OCI-LY7 (cell line): ENCODE data around the gene SLIT3. TPM values are rescaled to one million over a fixed set of nuclear protein-coding genes. Genes with fewer than 3 reads are reported as not detected.

Experiments used
- BruUV-seq: library from RNA; stranded (reverse); fragments of 400-500 nt; replicated peaks from 2 replicates; lab custom pipeline; 2021; lab: Mats Ljungman, UMichigan
- CTCF ChIA-PET: fragments of 300-600 bp; sonication (Branson Sonifier 250); formaldehyde crosslinking; loops from one replicate; lab custom pipeline; 2022; ENCODE audit warnings: antibody characterized with exemption; ENCODE audit not compliant: unreplicated experiment; lab: Charles Lee
- POLR2A ChIA-PET: fragments of 300-600 bp; sonication (Branson Sonifier 250); formaldehyde crosslinking; loops from one replicate; lab custom pipeline; 2022; ENCODE audit warnings: antibody characterized with exemption; lab: Charles Lee
- DNase-seq: peaks from one replicate; pipeline ENCODE4 v3.0.0-alpha.2; 2015; ENCODE audit warnings: low spot score
- H2AFZ ChIP-seq: fragments of 200-600 bp; sonication (generic), shearing (Covaris generic); 2 replicates; pipeline ENCODE4 v1.6.1; 2014; ENCODE audit warnings: mild to moderate bottlenecking, antibody characterized with exemption, low read length, moderate library complexity
- H3K27ac ChIP-seq: fragments of 200-600 bp; sonication (generic); 2 replicates; pipeline ENCODE4 v1.5.1; 2014; ENCODE audit warnings: mixed run types, low read depth, mild to moderate bottlenecking, moderate library complexity, low read length, inconsistent platforms; ENCODE audit not compliant: poor library complexity, severe bottlenecking
- H3K36me3 ChIP-seq: fragments of 200-600 bp; sonication (generic); 2 replicates; pipeline ENCODE4 v1.6.1; 2014; ENCODE audit warnings: mild to moderate bottlenecking, antibody characterized with exemption, low read length, moderate library complexity, mixed read lengths; ENCODE audit not compliant: insufficient read depth
- H3K4me1 ChIP-seq: fragments of 200-600 bp; sonication (generic); 2 replicates; pipeline ENCODE4 v1.5.1; 2014; ENCODE audit warnings: mild to moderate bottlenecking, low read length; ENCODE audit not compliant: insufficient read depth, poor library complexity, severe bottlenecking
- H3K4me2 ChIP-seq: fragments of 200-600 bp; sonication (generic); 2 replicates; pipeline ENCODE4 v1.6.1; 2014; ENCODE audit warnings: mild to moderate bottlenecking, low read length
- H3K4me3 ChIP-seq: fragments of 200-600 bp; sonication (generic); 2 replicates; pipeline ENCODE4 v1.5.1; 2014; ENCODE audit warnings: mild to moderate bottlenecking, low read depth, low read length; ENCODE audit not compliant: poor library complexity, severe bottlenecking
- H3K79me2 ChIP-seq: fragments of 200-600 bp; sonication (generic); 2 replicates; pipeline ENCODE4 v1.6.1; 2016; ENCODE audit warnings: low read depth, mild to moderate bottlenecking, low read length, moderate library complexity, mixed read lengths; ENCODE audit not compliant: insufficient read depth
- H3K9me2 ChIP-seq: fragments of 200-600 bp; sonication (generic); 2 replicates; pipeline ENCODE4 v1.6.1; 2016; ENCODE audit warnings: mild to moderate bottlenecking, low read length, mixed read lengths; ENCODE audit not compliant: insufficient read depth
- H3K9me3 ChIP-seq: fragments of 200-600 bp; sonication (generic); 2 replicates; pipeline ENCODE4 v1.6.1; 2014; ENCODE audit warnings: mild to moderate bottlenecking, mixed run types, low read length, mixed read lengths
- H4K20me1 ChIP-seq: fragments of 200-600 bp; sonication (generic); 2 replicates; pipeline ENCODE4 v1.6.1; 2014; ENCODE audit warnings: mild to moderate bottlenecking, antibody characterized with exemption, low read length, moderate library complexity, mixed read lengths; ENCODE audit not compliant: insufficient read depth
- EZH2phosphoT487 ChIP-seq: fragments of 200-600 bp; sonication (generic); IDR thresholded peaks from 2 replicates; pipeline ENCODE4 v1.6.1; 2018; ENCODE audit warnings: low read depth, borderline replicate concordance, mild to moderate bottlenecking, mixed run types, antibody characterized with exemption, low read length, moderate library complexity, mixed read lengths
- intact Hi-C: fragments of 100-400 bp; cut with micrococcal nuclease; formaldehyde crosslinking; loops from one replicate; pipeline ENCODE4 v1.10.0; 2022; ENCODE audit not compliant: unreplicated experiment
- total RNA-seq, 2 experiments: library from RNA; depleted of rRNA in 1 of 2; stranded (reverse); fragments of >200 nt in 1 of 2; shearing (Covaris generic) in 1 of 2; gene quantifications; 2 replicates each; pipeline ENCODE4 v1.2.3, GENCODE V29; 2014 to 2022
- TF ChIP-seq, protein P1 (sequence below): fragments of 200-600 bp; sonication (generic); conservative IDR thresholded peaks from 2 replicates; pipeline ENCODE4 v1.5.1; 2014; ENCODE audit warnings: mild to moderate bottlenecking, antibody characterized with exemption, low read length, moderate library complexity, mixed read lengths

Gene SLIT3
- total RNA-seq, 2 experiments from 2014 or later = not detected

DNA sequence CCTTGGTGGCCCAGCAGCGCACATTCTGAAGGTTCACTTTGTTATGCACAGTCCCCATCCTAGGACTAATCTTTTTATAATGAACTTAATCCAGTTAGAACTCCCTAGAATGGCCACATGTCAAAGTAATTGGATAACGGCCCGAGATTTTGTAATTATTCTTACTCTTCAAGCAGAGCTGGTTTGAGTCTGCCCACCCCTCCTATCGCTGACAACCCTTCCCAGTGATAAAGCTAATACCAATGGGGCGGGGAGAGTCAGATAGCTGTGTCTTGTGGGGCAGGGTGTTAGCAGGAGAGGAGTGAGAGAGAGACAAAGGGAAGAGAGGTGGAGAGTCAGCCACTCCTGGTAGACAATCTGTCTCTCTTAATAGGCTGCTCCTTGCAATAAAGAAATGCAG lies 356.9 kb downstream of the SLIT3 start:
- H3K36me3 ChIP-seq = no peaks in the 10 kb centered on the region
- DNase-seq = no peak
- H3K9me3 ChIP-seq = no peaks in the 10 kb centered on the region
- H2AFZ ChIP-seq = no peak overlapping the region
- CTCF ChIA-PET = interaction anchor here (0.6 kb wide), 1 partner anchor 100 kb away, joined by 3 read pairs; no protein-coding TSS in a partner anchor
- no peak overlapping the region for H3K27ac ChIP-seq
- BruUV-seq = no TSS peak
- POLR2A ChIA-PET = no interaction called here
- TF ChIP-seq, protein P1, sequence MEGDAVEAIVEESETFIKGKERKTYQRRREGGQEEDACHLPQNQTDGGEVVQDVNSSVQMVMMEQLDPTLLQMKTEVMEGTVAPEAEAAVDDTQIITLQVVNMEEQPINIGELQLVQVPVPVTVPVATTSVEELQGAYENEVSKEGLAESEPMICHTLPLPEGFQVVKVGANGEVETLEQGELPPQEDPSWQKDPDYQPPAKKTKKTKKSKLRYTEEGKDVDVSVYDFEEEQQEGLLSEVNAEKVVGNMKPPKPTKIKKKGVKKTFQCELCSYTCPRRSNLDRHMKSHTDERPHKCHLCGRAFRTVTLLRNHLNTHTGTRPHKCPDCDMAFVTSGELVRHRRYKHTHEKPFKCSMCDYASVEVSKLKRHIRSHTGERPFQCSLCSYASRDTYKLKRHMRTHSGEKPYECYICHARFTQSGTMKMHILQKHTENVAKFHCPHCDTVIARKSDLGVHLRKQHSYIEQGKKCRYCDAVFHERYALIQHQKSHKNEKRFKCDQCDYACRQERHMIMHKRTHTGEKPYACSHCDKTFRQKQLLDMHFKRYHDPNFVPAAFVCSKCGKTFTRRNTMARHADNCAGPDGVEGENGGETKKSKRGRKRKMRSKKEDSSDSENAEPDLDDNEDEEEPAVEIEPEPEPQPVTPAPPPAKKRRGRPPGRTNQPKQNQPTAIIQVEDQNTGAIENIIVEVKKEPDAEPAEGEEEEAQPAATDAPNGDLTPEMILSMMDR = no peak
- no peak for TF ChIP-seq EZH2phosphoT487
- no peaks in the 10 kb centered on the region for H3K4me1 ChIP-seq
- no peaks in the 10 kb centered on the region for H3K79me2 ChIP-seq
- H3K4me2 ChIP-seq = no peak overlapping the region
- H3K4me3 ChIP-seq = no peak overlapping the region
- intact Hi-C loops = no loop called here
- H3K9me2 ChIP-seq = no peaks in the 10 kb centered on the region
- H4K20me1 ChIP-seq = no peaks in the 10 kb centered on the region

DNA sequence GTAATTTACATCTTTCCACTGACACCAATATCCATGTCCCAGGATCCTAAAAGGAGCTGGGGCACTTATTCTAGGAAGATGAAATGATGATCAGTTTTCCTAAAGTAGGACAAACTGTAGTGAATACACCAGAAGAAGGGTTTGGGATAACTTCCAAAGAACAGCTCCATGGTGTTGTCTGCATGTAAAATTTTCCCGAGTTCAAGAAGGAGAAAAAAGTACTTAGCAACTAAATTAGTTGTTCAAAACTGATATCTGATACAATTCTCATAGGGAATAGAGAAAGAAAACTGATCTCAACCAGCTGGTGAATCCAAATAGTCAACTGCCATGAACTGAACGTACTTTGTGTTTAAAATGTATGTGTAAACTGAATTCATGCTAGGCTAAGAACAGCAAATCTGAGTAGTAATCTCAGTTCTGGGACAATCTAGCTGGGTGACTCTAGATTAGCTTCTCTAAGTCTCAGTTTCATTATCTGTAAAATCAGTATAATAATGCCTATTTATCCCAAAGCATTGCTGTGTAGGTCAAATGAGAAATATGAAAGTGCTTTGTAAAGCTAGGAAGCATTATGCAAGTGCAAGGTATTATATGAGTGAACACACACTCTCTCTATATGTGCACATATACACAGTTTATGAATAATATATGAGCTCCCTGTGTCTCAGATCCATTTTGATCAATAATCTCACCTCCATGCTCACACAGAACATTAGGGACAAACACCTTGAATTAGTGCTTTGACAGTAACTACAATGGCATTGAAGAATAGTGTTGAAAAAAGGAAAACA lies 357.7 kb downstream of the SLIT3 start:
- Histone ChIP-seq H3K9me2 (no peaks in the 10 kb centered on the region), H3K4me1 (no peaks in the 10 kb centered on the region), H3K79me2 (no peaks in the 10 kb centered on the region), H4K20me1 (no peaks in the 10 kb centered on the region), H3K9me3 (no peaks in the 10 kb centered on the region), H3K4me2 (no peak overlapping the region), H2AFZ (no peak overlapping the region), H3K27ac (no peak overlapping the region), H3K4me3 (no peak overlapping the region), H3K36me3 (no peaks in the 10 kb centered on the region)
- no TSS peak for BruUV-seq
- TF ChIP-seq, protein P1 = no peak
- TF ChIP-seq EZH2phosphoT487 = no peak
- ChIA-PET CTCF (interaction anchor here (0.6 kb wide), 1 partner anchor 99 kb away, joined by 3 read pairs; no protein-coding TSS in a partner anchor), POLR2A (no interaction called here)
- no peak for DNase-seq
- intact Hi-C loops = no loop called here

DNA sequence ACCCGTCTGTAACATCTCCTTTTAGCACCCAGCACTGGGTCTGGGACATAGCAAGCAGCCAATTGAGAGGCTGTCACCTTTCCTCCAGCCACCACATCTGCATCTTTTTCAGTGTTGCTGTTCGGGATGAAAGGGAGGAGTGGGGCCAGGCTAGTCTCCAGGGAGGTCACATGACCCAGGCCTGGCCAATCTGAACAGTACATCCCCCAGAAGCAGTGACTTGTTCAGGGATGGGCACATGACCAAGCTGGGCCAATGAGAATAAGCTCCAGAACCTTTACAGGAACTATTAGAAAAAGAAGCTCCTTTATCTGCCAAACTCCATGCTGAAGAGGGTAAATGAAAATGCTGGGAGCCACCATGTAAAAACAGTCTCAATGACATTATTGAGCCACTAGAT lies 359.0 kb downstream of the SLIT3 start:
- Histone ChIP-seq H3K9me2 (no peaks in the 10 kb centered on the region), H3K4me1 (no peaks in the 10 kb centered on the region), H4K20me1 (no peaks in the 10 kb centered on the region), H3K4me2 (no peak overlapping the region), H3K4me3 (no peak overlapping the region), H3K9me3 (no peaks in the 10 kb centered on the region), H3K36me3 (no peaks in the 10 kb centered on the region), H3K27ac (no peak overlapping the region), H3K79me2 (no peaks in the 10 kb centered on the region), H2AFZ (peak overlapping the region; percentile 57; the same call in 1 of the 2 replicates)
- DNase-seq = peak; percentile 9
- BruUV-seq = no TSS peak
- ChIA-PET CTCF (no interaction called here), POLR2A (interaction anchor here (0.6 kb wide), 1 partner anchor 642 kb away, joined by 3 read pairs; the partner anchor contains the start of gene SPDL1)
- intact Hi-C loops = no loop called here
- TF ChIP-seq, protein P1 = no peak
- TF ChIP-seq EZH2phosphoT487 = no peak
